ENCODE data around the gene EIF3A.

Gene EIF3A

GRCh38 chr10:118986815-118987790, 93.5 kb downstream of the EIF3A start:
- Mint-ChIP-seq H3K27me3 (peaks cover 9% of the 10 kb centered on the region), H3K4me1 (peaks cover 15% of the 10 kb centered on the region), H3K9me3 (peaks cover 16% of the 10 kb centered on the region), H3K36me3 (peaks cover 18% of the 10 kb centered on the region), H3K4me3 (no peak overlapping the region), H3K27ac (no peak overlapping the region)
- ATAC-seq = peak; percentile 51

- Mint-ChIP-seq H3K27me3 (peaks cover 20% of the 10 kb centered on the region), H3K4me3 (no peak overlapping the region), H3K36me3 (peaks cover 18% of the 10 kb centered on the region), H3K27ac (no peak overlapping the region), H3K9me3 (peaks cover 16% of the 10 kb centered on the region), H3K4me1 (peaks cover 15% of the 10 kb centered on the region)
- ATAC-seq = no peak
Measured at GRCh38 chr10:118985576-118985975, 95.0 kb downstream of the EIF3A start.
